ENCODE data around the gene GDF2. TPM values are rescaled to one million over a fixed set of nuclear protein-coding genes. Genes with fewer than 3 reads are reported as not detected.

The GDF2 gene
- total and polyA plus RNA-seq, 2 experiments from 2014 or later = not detected

- Histone ChIP-seq H3K9me2 (ENCODE audit: insufficient read depth) (no peaks in the 10 kb centered on the region), H3K27ac (ENCODE audit: low read depth) (no peak overlapping the region), H3F3A (replicated peaks; ENCODE audit: low read depth) (no peaks in the 10 kb centered on the region), H3K4me3 (no peak overlapping the region), H2AFZ (no peak overlapping the region), H3K27me3 (ENCODE audit: insufficient read depth) (no peaks in the 10 kb centered on the region), H3K4me1 (ENCODE audit: insufficient read depth) (peaks cover 7% of the 10 kb centered on the region; the same call in 1 of the 2 replicates), H4K20me1 (replicated peaks; ENCODE audit: insufficient read depth) (no peaks in the 10 kb centered on the region), H3K79me2 (replicated peaks; ENCODE audit: insufficient read depth) (no peaks in the 10 kb centered on the region), H3K36me3 (ENCODE audit: insufficient read depth) (no peaks in the 10 kb centered on the region), H3K4me2 (no peak overlapping the region)
- Mint-ChIP-seq H3K27me3 (ENCODE audit: insufficient read depth, low read depth, poor library complexity) (peaks cover 8% of the 10 kb centered on the region), H3K27ac (no peak overlapping the region), H3K9me3 (no peaks in the 10 kb centered on the region), H3K36me3 (ENCODE audit: low read depth) (no peaks in the 10 kb centered on the region), H3K4me3 (no peak overlapping the region), H3K4me1 (peaks cover 27% of the 10 kb centered on the region)
- DNase-seq (ENCODE audit: low spot score) = no peak
- ATAC-seq = no peak
- TF ChIP-seq REST (IDR thresholded peaks at IDR 0.05; ENCODE audit: unreplicated experiment) (no peak), ETS1 (IDR thresholded peaks at IDR 0.05) (no peak), NANOG (IDR thresholded peaks at IDR 0.05; ENCODE audit: borderline replicate concordance) (no peak), STAT1 (IDR thresholded peaks at IDR 0.05; ENCODE audit: unreplicated experiment) (no peak), ZNF114 (CRISPR knock-in tag; IDR thresholded peaks at IDR 0.05) (no peak), CREB1 (CRISPR knock-in tag; IDR thresholded peaks at IDR 0.05; ENCODE audit: low read depth) (no peak), ZNF331 (CRISPR knock-in tag; IDR thresholded peaks at IDR 0.05; ENCODE audit: low read depth) (no peak), POLR2AphosphoS5 (IDR thresholded peaks at IDR 0.05; ENCODE audit: low read depth) (no peak), JUNB (IDR thresholded peaks at IDR 0.05; ENCODE audit: unreplicated experiment) (no peak), ZNF462 (CRISPR knock-in tag; IDR thresholded peaks at IDR 0.05) (no peak), CTCF (conservative IDR thresholded peaks at IDR 0.05; ENCODE audit: low read depth in 2 of 2) (no peak), EZH2phosphoT487 (IDR thresholded peaks at IDR 0.05; ENCODE audit: unreplicated experiment) (no peak), EZH2 (IDR thresholded peaks at IDR 0.05; ENCODE audit: low read depth, unreplicated experiment) (no peak)
Observed at GRCh38 chr10:47339186-47339735, 17.0 kb downstream of the GDF2 start.

All from GM23338 (cell line).